ENCODE results near the gene SETDB1. TPM values are rescaled to one million over a fixed set of nuclear protein-coding genes. Genes with fewer than 3 reads are reported as not detected.
"Not testable (repeated sequence)": the region's sequence is repeated elsewhere in the genome, so short reads cannot be mapped to it uniquely, and the experiment has no call there.

Gene SETDB1
- polyA plus RNA-seq, 1 donor from 2014 or later = 39.1 TPM

DNA sequence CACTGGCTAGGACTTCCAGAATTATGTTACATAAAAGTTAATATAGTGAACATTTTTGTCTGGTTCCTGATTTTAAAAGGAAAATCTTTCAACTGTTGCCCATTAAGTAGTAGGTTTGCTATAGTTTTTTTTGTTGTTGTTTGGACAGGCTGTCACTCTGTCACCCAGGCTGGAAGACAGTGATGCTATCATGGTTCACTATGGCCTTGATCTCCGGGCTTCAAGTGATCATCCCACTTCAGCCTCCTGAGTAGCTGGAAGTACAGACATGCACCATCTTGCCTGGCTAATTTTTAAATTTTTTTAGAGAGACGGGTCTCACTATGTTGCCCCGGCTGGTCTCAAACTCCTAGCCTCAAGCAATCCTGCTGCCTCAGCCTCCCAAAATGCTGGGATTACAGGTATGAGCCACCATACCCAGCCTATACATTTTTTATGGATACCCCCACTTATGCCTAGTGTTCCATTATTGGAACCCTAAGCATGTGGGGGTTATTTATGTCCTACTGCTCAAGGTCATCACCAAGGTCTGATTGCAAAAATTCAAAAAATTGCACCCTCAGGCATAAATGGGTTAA, 32.7 kb upstream of the SETDB1 start:
- Histone ChIP-seq H3K9ac (ENCODE audit: low read length) (no peak overlapping the region), H3K27me3 (ENCODE audit: insufficient read depth, low read depth, low read length) (no peaks in the 10 kb centered on the region), H3K9me2 (ENCODE audit: insufficient read depth, low read length) (no peaks in the 10 kb centered on the region), H2AFZ (ENCODE audit: low read depth, low read length) (no peak overlapping the region), H3F3A (ENCODE audit: insufficient read depth, low read length, poor library complexity, severe bottlenecking) (no peaks in the 10 kb centered on the region), H3K27ac (ENCODE audit: low read length) (no peak overlapping the region), H4K20me1 (ENCODE audit: insufficient read depth) (no peaks in the 10 kb centered on the region), H3K4me3 (ENCODE audit: low read length) (no peak overlapping the region), H3K4me2 (ENCODE audit: low read length) (no peak overlapping the region), H3K79me2 (replicated peaks; ENCODE audit: insufficient read depth, low read length) (no peaks in the 10 kb centered on the region), H3K9me3 (ENCODE audit: low read length) (no peaks in the 10 kb centered on the region), H3K36me3 (ENCODE audit: insufficient read depth, low read length) (no peaks in the 10 kb centered on the region)
- no peak for TF ChIP-seq RAD21 (conservative IDR thresholded peaks at IDR 0.05)
- TF ChIP-seq EZH2 (IDR thresholded peaks at IDR 0.05; ENCODE audit: borderline replicate concordance, insufficient read depth, low read length, poor library complexity, severe bottlenecking) = no peak
- TF ChIP-seq EP300 (conservative IDR thresholded peaks at IDR 0.05; ENCODE audit: poor library complexity, severe bottlenecking) = no peak
- TF ChIP-seq, protein P1, sequence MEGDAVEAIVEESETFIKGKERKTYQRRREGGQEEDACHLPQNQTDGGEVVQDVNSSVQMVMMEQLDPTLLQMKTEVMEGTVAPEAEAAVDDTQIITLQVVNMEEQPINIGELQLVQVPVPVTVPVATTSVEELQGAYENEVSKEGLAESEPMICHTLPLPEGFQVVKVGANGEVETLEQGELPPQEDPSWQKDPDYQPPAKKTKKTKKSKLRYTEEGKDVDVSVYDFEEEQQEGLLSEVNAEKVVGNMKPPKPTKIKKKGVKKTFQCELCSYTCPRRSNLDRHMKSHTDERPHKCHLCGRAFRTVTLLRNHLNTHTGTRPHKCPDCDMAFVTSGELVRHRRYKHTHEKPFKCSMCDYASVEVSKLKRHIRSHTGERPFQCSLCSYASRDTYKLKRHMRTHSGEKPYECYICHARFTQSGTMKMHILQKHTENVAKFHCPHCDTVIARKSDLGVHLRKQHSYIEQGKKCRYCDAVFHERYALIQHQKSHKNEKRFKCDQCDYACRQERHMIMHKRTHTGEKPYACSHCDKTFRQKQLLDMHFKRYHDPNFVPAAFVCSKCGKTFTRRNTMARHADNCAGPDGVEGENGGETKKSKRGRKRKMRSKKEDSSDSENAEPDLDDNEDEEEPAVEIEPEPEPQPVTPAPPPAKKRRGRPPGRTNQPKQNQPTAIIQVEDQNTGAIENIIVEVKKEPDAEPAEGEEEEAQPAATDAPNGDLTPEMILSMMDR (IDR thresholded peaks at IDR 0.05; ENCODE audit: poor library complexity, severe bottlenecking) = no peak
- no peak for TF ChIP-seq SMC3 (conservative IDR thresholded peaks at IDR 0.05; ENCODE audit: poor library complexity)
- TF ChIP-seq, protein P2, sequence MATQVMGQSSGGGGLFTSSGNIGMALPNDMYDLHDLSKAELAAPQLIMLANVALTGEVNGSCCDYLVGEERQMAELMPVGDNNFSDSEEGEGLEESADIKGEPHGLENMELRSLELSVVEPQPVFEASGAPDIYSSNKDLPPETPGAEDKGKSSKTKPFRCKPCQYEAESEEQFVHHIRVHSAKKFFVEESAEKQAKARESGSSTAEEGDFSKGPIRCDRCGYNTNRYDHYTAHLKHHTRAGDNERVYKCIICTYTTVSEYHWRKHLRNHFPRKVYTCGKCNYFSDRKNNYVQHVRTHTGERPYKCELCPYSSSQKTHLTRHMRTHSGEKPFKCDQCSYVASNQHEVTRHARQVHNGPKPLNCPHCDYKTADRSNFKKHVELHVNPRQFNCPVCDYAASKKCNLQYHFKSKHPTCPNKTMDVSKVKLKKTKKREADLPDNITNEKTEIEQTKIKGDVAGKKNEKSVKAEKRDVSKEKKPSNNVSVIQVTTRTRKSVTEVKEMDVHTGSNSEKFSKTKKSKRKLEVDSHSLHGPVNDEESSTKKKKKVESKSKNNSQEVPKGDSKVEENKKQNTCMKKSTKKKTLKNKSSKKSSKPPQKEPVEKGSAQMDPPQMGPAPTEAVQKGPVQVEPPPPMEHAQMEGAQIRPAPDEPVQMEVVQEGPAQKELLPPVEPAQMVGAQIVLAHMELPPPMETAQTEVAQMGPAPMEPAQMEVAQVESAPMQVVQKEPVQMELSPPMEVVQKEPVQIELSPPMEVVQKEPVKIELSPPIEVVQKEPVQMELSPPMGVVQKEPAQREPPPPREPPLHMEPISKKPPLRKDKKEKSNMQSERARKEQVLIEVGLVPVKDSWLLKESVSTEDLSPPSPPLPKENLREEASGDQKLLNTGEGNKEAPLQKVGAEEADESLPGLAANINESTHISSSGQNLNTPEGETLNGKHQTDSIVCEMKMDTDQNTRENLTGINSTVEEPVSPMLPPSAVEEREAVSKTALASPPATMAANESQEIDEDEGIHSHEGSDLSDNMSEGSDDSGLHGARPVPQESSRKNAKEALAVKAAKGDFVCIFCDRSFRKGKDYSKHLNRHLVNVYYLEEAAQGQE (IDR thresholded peaks at IDR 0.05; ENCODE audit: borderline replicate concordance) = no peak
- no peak for TF ChIP-seq TAF1 (IDR thresholded peaks at IDR 0.05; ENCODE audit: low read depth)
- no peak for TF ChIP-seq POLR2AphosphoS5 (IDR thresholded peaks at IDR 0.05)
- no peak for TF ChIP-seq MXI1 (conservative IDR thresholded peaks at IDR 0.05; ENCODE audit: poor library complexity, severe bottlenecking)

DNA sequence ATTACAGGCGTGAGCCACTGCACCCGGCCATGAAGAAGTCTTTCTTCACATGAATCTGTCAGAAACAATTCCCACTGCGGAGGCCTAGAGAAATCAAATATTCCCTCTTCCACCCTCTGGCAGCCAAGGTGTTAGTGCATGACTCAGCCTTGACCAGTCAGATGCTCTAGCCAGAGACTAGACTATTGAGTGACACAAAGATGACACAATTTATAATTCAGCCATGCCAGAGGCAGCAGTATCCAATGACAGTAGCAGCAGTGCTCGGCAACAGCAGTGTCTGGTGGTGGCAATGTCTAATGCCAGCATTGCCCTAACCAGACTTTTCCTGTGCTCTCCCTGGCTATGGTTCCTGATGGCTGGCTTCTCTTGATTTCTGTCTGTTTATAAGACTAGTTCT, 30.5 kb upstream of the SETDB1 start:
- no peak overlapping the region for H3K4me3 ChIP-seq (ENCODE audit: low read length)
- no peaks in the 10 kb centered on the region for H3K27me3 ChIP-seq (ENCODE audit: insufficient read depth, low read depth, low read length)
- no peaks in the 10 kb centered on the region for H3K9me3 ChIP-seq (ENCODE audit: low read length)
- no peak overlapping the region for H2AFZ ChIP-seq (ENCODE audit: low read depth, low read length)
- no peaks in the 10 kb centered on the region for H3F3A ChIP-seq (ENCODE audit: insufficient read depth, low read length, poor library complexity, severe bottlenecking)
- no peaks in the 10 kb centered on the region for H3K79me2 ChIP-seq (replicated peaks; ENCODE audit: insufficient read depth, low read length)
- no peak overlapping the region for H3K27ac ChIP-seq (ENCODE audit: low read length)
- TF ChIP-seq EP300 (conservative IDR thresholded peaks at IDR 0.05; ENCODE audit: poor library complexity, severe bottlenecking) (no peak), TAF1 (IDR thresholded peaks at IDR 0.05; ENCODE audit: low read depth) (no peak)
- no peaks in the 10 kb centered on the region for H3K36me3 ChIP-seq (ENCODE audit: insufficient read depth, low read length)
- no peak overlapping the region for H3K9ac ChIP-seq (ENCODE audit: low read length)
- no peaks in the 10 kb centered on the region for H4K20me1 ChIP-seq (ENCODE audit: insufficient read depth)
- H3K4me2 ChIP-seq (ENCODE audit: low read length) = no peak overlapping the region
- H3K9me2 ChIP-seq (ENCODE audit: insufficient read depth, low read length) = no peaks in the 10 kb centered on the region

DNA sequence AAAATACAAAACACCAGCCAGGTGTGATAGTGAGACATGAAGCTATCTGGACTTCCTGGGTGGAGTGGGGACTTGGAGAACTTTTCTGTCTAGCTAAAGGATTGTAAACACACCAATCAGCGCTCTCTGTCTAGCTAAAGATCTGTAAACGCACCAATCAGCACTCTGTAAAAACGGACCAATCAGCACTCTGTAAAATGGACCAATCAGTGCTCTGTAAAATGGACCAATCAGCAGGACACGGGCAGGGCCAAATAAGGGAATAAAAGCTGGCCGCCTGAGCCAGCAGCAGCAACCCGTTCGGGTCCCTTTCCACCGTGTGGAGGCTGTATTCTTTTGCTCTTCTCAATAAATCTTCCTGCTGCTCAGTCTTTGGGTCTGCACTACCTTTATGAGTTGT, 26.4 kb upstream of the SETDB1 start:
- not testable (repeated sequence) for H3K9ac ChIP-seq (ENCODE audit: low read length); H3F3A ChIP-seq (ENCODE audit: insufficient read depth, low read length, poor library complexity, severe bottlenecking); H3K9me2 ChIP-seq (ENCODE audit: insufficient read depth, low read length); H3K9me3 ChIP-seq (ENCODE audit: low read length); H3K27me3 ChIP-seq (ENCODE audit: insufficient read depth, low read depth, low read length); H3K27ac ChIP-seq (ENCODE audit: low read length); H3K4me3 ChIP-seq (ENCODE audit: low read length); H3K79me2 ChIP-seq (replicated peaks; ENCODE audit: insufficient read depth, low read length); H3K4me2 ChIP-seq (ENCODE audit: low read length); H2AFZ ChIP-seq (ENCODE audit: low read depth, low read length); H4K20me1 ChIP-seq (ENCODE audit: insufficient read depth); H3K36me3 ChIP-seq (ENCODE audit: insufficient read depth, low read length)

All from neural cell (in vitro differentiated cells).